D721Med (cell line): Measurements from ENCODE around the gene TRUB1.

Source experiments
- DNase-seq: peaks from one replicate; pipeline ENCODE4 v3.0.0; 2011; ENCODE audit warnings: low spot score; ENCODE audit not compliant: insufficient read length
- FAIRE-seq: peaks from 2 replicates; lab custom pipeline; 2011; peaks lifted over from hg19 to GRCh38; lab: Jason Lieb, UNC
- CTCF ChIP-seq: IDR thresholded peaks from 2 replicates; pipeline ENCODE4 v1.5.1; 2012; ENCODE audit warnings: mild to moderate bottlenecking, control low read depth; ENCODE audit not compliant: insufficient read depth; ENCODE audit errors: missing control alignments

The TRUB1 gene

GRCh38 chr10:115026746-115027140, 88.7 kb downstream of the TRUB1 start:
- FAIRE-seq (no peak), DNase-seq (no peak)
- no peak for TF ChIP-seq CTCF
